H1 (cell line): ENCODE data around the gene GLCE. TPM values are rescaled to one million over a fixed set of nuclear protein-coding genes. Genes with fewer than 3 reads are reported as not detected.

Experiments
- CTCF ChIA-PET: fragments of 300-600 bp; sonication (Branson Sonifier 250); formaldehyde crosslinking; loops from one replicate; lab custom pipeline; 2021; ENCODE audit not compliant: partially characterized antibody; lab: Charles Lee
- POLR2A ChIA-PET: fragments of 300-600 bp; sonication (Branson Sonifier 250); formaldehyde crosslinking; loops from one replicate; lab custom pipeline; 2021; ENCODE audit warnings: inconsistent platforms; ENCODE audit not compliant: partially characterized antibody; lab: Charles Lee
- DNase-seq, 2 experiments: peaks; one replicate each; pipeline versions ENCODE4 v3.0.0 to v3.0.0-alpha.2; 2010 to 2022; ENCODE audit warnings: low spot score in 2 of 2, low read depth in 1 of 2, mixed read lengths in 1 of 2
- FAIRE-seq: peaks from 2 replicates; lab custom pipeline; 2011; peaks lifted over from hg19 to GRCh38; lab: Jason Lieb, UNC
- H2AFZ ChIP-seq: 2 replicates; pipeline ENCODE4 v1.8.1; 2012; ENCODE audit warnings: low read length, inconsistent platforms
- H2AK5ac ChIP-seq: 2 replicates; pipeline ENCODE4 v1.6.1; 2013; ENCODE audit warnings: low read depth, low read length
- H2BK120ac ChIP-seq: replicated peaks from 2 replicates; pipeline ENCODE3; 2013; ENCODE audit warnings: low read depth, low read length, inconsistent platforms
- H2BK12ac ChIP-seq: 2 replicates; pipeline ENCODE4 v1.6.1; 2013; ENCODE audit warnings: low read depth, low read length
- H2BK15ac ChIP-seq: 2 replicates; pipeline ENCODE4 v1.6.1; 2013; ENCODE audit warnings: low read length
- H2BK20ac ChIP-seq: 2 replicates; pipeline ENCODE4 v1.6.1; 2013; ENCODE audit warnings: low read length
- H2BK5ac ChIP-seq: 2 replicates; pipeline ENCODE4 v1.6.1; 2013; ENCODE audit warnings: low read depth, low read length
- H3K14ac ChIP-seq: 2 replicates; pipeline ENCODE4 v1.6.1; 2013; ENCODE audit warnings: inconsistent platforms; ENCODE audit not compliant: insufficient read length
- H3K18ac ChIP-seq: 2 replicates; pipeline ENCODE4 v1.6.1; 2013; ENCODE audit warnings: low read length; ENCODE audit errors: extremely low read depth
- H3K23ac ChIP-seq: 2 replicates; pipeline ENCODE4 v1.6.1; 2013; ENCODE audit warnings: inconsistent platforms; ENCODE audit not compliant: insufficient read length
- H3K23me2 ChIP-seq: 2 replicates; pipeline ENCODE4 v1.6.1; 2013; ENCODE audit warnings: low read depth, low read length
- H3K27ac ChIP-seq: 2 replicates; pipeline ENCODE4 v1.6.1; 2011; ENCODE audit warnings: low read depth, low read length, inconsistent platforms
- H3K27me3 ChIP-seq, 4 experiments: replicated peaks in 1 of 4; 1 replicate in 1 of 4; 2 replicates in 3 of 4; pipeline versions ENCODE4 v1.6.1 to v1.8.1; 2011 to 2013; ENCODE audit warnings: low read length in 3 of 4, mild to moderate bottlenecking in 3 of 4, inconsistent platforms in 2 of 4, mixed read lengths in 2 of 4, moderate library complexity in 1 of 4; ENCODE audit not compliant: control insufficient read depth in 3 of 4, insufficient read depth in 3 of 4; ENCODE audit errors: extremely low read depth in 1 of 4
- H3K36me3 ChIP-seq, 4 experiments: 2 replicates each; pipeline versions ENCODE4 v1.6.1 to v1.8.1; 2011 to 2013; ENCODE audit warnings: mild to moderate bottlenecking in 4 of 4, low read length in 3 of 4, moderate library complexity in 2 of 4, control low read depth in 1 of 4, inconsistent platforms in 1 of 4; ENCODE audit not compliant: insufficient read depth in 4 of 4, control insufficient read depth in 2 of 4
- H3K4ac ChIP-seq: replicated peaks from 2 replicates; pipeline ENCODE3; 2013; ENCODE audit warnings: low read length, low read depth, mixed read lengths, inconsistent platforms; ENCODE audit not compliant: insufficient read length
- H3K4me1 ChIP-seq, 4 experiments: replicated peaks in 1 of 4; 1 replicate in 1 of 4; 2 replicates in 3 of 4; pipeline versions ENCODE4 v1.6.1 to v1.8.1; 2011 to 2013; ENCODE audit warnings: low read length in 3 of 4, inconsistent platforms in 2 of 4, mixed read lengths in 1 of 4; ENCODE audit not compliant: insufficient read depth in 4 of 4, control insufficient read depth in 3 of 4
- H3K4me2 ChIP-seq, 2 experiments: 2 replicates each; pipeline versions ENCODE4 v1.6.1 to v1.8.1; 2011 to 2013; ENCODE audit warnings: low read depth in 2 of 2, low read length in 2 of 2, control low read depth in 1 of 2, inconsistent platforms in 1 of 2, mild to moderate bottlenecking in 1 of 2; ENCODE audit not compliant: insufficient read depth in 1 of 2
- H3K4me3 ChIP-seq, 4 experiments: fragments of 200-600, 300-600 bp in 1 of 4; sonication (generic), shearing (Covaris generic), sonication (Bioruptor Twin) in 1 of 4; 2 replicates each; pipeline versions ENCODE4 v1.5.1 to v1.8.1; 2011 to 2016; ENCODE audit warnings: low read length in 4 of 4, low read depth in 3 of 4, control low read depth in 2 of 4, inconsistent platforms in 2 of 4, mild to moderate bottlenecking in 2 of 4, mixed read lengths in 1 of 4, moderate library complexity in 1 of 4; ENCODE audit not compliant: insufficient read depth in 2 of 4; ENCODE audit errors: extremely low read depth in 1 of 4
- H3K56ac ChIP-seq: replicated peaks from 2 replicates; pipeline ENCODE3; 2013; ENCODE audit warnings: low read depth, mild to moderate bottlenecking, mixed read lengths, low read length, inconsistent platforms; ENCODE audit not compliant: insufficient read length
- H3K79me1 ChIP-seq: 2 replicates; pipeline ENCODE4 v1.6.1; 2013; ENCODE audit warnings: low read depth, low read length, control low read depth
- H3K79me2 ChIP-seq, 2 experiments: 2 replicates each; pipeline versions ENCODE4 v1.6.1 to v1.8.1; 2012 to 2013; ENCODE audit warnings: low read length in 2 of 2, mild to moderate bottlenecking in 2 of 2, inconsistent platforms in 1 of 2; ENCODE audit not compliant: insufficient read depth in 2 of 2, control insufficient read depth in 1 of 2
- H3K9ac ChIP-seq, 4 experiments: replicated peaks in 1 of 4; 1 replicate in 1 of 4; 2 replicates in 3 of 4; pipeline versions ENCODE4 v1.6.1 to v1.8.1; 2011 to 2013; ENCODE audit warnings: low read depth in 3 of 4, low read length in 3 of 4, control low read depth in 2 of 4, mild to moderate bottlenecking in 2 of 4, moderate library complexity in 2 of 4, inconsistent platforms in 1 of 4; ENCODE audit errors: extremely low read depth in 1 of 4
- H3K9me3 ChIP-seq, 2 experiments: 2 replicates each; pipeline versions ENCODE4 v1.6.1 to v1.8.1; 2012 to 2013; ENCODE audit warnings: mild to moderate bottlenecking in 2 of 2, moderate library complexity in 2 of 2, control low read depth in 1 of 2, inconsistent platforms in 1 of 2, low read depth in 1 of 2, low read length in 1 of 2, mixed read lengths in 1 of 2; ENCODE audit not compliant: insufficient read depth in 2 of 2
- H4K20me1 ChIP-seq, 2 experiments: replicated peaks in 1 of 2; 2 replicates each; pipeline versions ENCODE3 to v1.8.1; 2011 to 2013; ENCODE audit warnings: inconsistent platforms in 2 of 2, low read length in 2 of 2, mild to moderate bottlenecking in 1 of 2; ENCODE audit not compliant: insufficient read depth in 2 of 2, control insufficient read depth in 1 of 2
- H4K5ac ChIP-seq: 2 replicates; pipeline ENCODE4 v1.6.1; 2013; ENCODE audit warnings: low read length, low read depth, mixed read lengths, inconsistent platforms; ENCODE audit not compliant: insufficient read length
- H4K8ac ChIP-seq: 2 replicates; pipeline ENCODE4 v1.8.0; 2013; ENCODE audit warnings: mild to moderate bottlenecking, moderate library complexity, low read length, inconsistent platforms; ENCODE audit not compliant: insufficient read depth; ENCODE audit errors: extremely low read depth
- H4K91ac ChIP-seq: replicated peaks from 2 replicates; pipeline ENCODE3; 2013; ENCODE audit warnings: low read length, mixed read lengths, inconsistent platforms; ENCODE audit not compliant: insufficient read length
- ASH2L ChIP-seq: fragments of 200-600, 300-600 bp; sonication (generic); IDR thresholded peaks from one replicate; pipeline ENCODE4 v1.7.1; 2017; ENCODE audit warnings: low read length
- CBX8 ChIP-seq: fragments of 300-800, 300-1000 bp; sonication (generic); IDR thresholded peaks from 2 replicates; pipeline ENCODE4 v1.7.1; 2016; ENCODE audit warnings: low read depth, low read length, borderline replicate concordance
- KDM5A ChIP-seq: fragments of 200-600 bp; IDR thresholded peaks from 2 replicates; pipeline ENCODE4 v1.7.1; 2012; ENCODE audit warnings: mild to moderate bottlenecking, low read length, inconsistent platforms, mixed read lengths
- MAFK ChIP-seq: IDR thresholded peaks from 2 replicates; pipeline ENCODE4 v1.6.1; 2012; ENCODE audit warnings: low read depth, mild to moderate bottlenecking, improper control_type of control experiment, low read length
- WGBS, 2 experiments: shearing (Covaris generic) in 1 of 2; methylation state at CpG; one replicate each; pipeline versions ENCODE4 v1.1.6 to v1.1.7; 2013 to 2015; ENCODE audit warnings: low lambda C conversion rate in 2 of 2, mixed read lengths in 2 of 2, inconsistent platforms in 1 of 2, low coverage in 1 of 2, missing lambda C conversion rate in 1 of 2; ENCODE audit not compliant: insufficient replicate concordance in 2 of 2, insufficient coverage in 1 of 2, insufficient read length in 1 of 2; ENCODE audit errors: extremely low coverage in 1 of 2, missing lambda C conversion rate in 1 of 2; 5-methylcytosine and 5-hydroxymethylcytosine counted together
- polyA plus RNA-seq, 7 experiments: library from polyadenylated mRNA; depleted of rRNA in 3 of 7; stranded (reverse) in 5 of 7; unstranded in 2 of 7; fragments of >200 nt in 5 of 7; fragments of 200-250 nt in 2 of 7; gene quantifications; 1 replicate in 5 of 7; 2 replicates in 1 of 7; 4 replicates in 1 of 7; pipeline versions ENCODE4 v1.2.1 to v1.2.3, GENCODE V29; 2011 to 2013; ENCODE audit warnings: missing spikeins in 2 of 7, mixed read lengths in 2 of 7
- total RNA-seq: library from RNA; stranded (reverse); fragmentation: NEBNext Ultra II Directional; extraction: Animal tissue kit (Norgen Biotek cat#: 25700); gene quantifications from 2 replicates; pipeline ENCODE4 v1.2.1, GENCODE V29; 2021

GLCE gene
- total and polyA plus RNA-seq, 2 of the 8 experiments (the other 6 are each of a cell fraction or from before 2014, with no cell fraction given) = 17.1 to 22.7 TPM

- Histone ChIP-seq H3K4me3 (no peak overlapping the region), H2BK20ac (no peak overlapping the region), H4K91ac (no peak overlapping the region), H3K9ac (no peak overlapping the region), H3K18ac (no peak overlapping the region), H2AK5ac (no peak overlapping the region), H3K79me1 (no peaks in the 10 kb centered on the region), H3K9me3 (no peaks in the 10 kb centered on the region), H3K27me3 (no peaks in the 10 kb centered on the region; a peak in 1 of 7 replicates)
- CTCF ChIA-PET = interaction anchor here (1.1 to 1.2 kb wide), 2 partner anchors 11 to 30 kb away, joined by 3 to 5 read pairs; no protein-coding TSS in a partner anchor
- TF ChIP-seq KDM5A = no peak
- TF ChIP-seq CBX8 = no peak
- TF ChIP-seq ASH2L = no peak
- no peak for TF ChIP-seq MAFK
- TF ChIP-seq, all 59 proteins: peak for 0
- H2BK15ac ChIP-seq = no peak overlapping the region
- H2AFZ ChIP-seq = no peak overlapping the region
- no peaks in the 10 kb centered on the region; a peak in 1 of 8 replicates for H3K36me3 ChIP-seq
- H4K20me1 ChIP-seq = no peaks in the 10 kb centered on the region
- H3K56ac ChIP-seq = no peak overlapping the region
- WGBS, 2 experiments = 86% methylated on average over 9 of the region's 9 CpGs; no CpG with 5 or more reads in 1 of the 2 experiments
- POLR2A ChIA-PET = interaction anchor here (2.1 kb wide), 1 partner anchor 14 kb away, joined by 6 read pairs; the partner anchor contains the start of gene GLCE
- H3K79me2 ChIP-seq = no peaks in the 10 kb centered on the region
- FAIRE-seq = no peak
- no peak overlapping the region for H3K14ac ChIP-seq
- H3K4me1 ChIP-seq = peaks cover 0 to 5% (median 0%) of the 10 kb centered on the region in 4 experiments; a peak in 2 of 7 replicates
- DNase-seq = peak in 1 of 2 experiments; percentile 14
- H3K23me2 ChIP-seq = no peaks in the 10 kb centered on the region; the same call in 1 of the 2 replicates
- no peak overlapping the region for H2BK120ac ChIP-seq
- H4K5ac ChIP-seq = no peak overlapping the region
- no peak overlapping the region for H3K4me2 ChIP-seq
- no peak overlapping the region for H2BK5ac ChIP-seq
- H3K4ac ChIP-seq = no peak overlapping the region
- H3K27ac ChIP-seq = no peak overlapping the region
- H4K8ac ChIP-seq = no peak overlapping the region
- no peak overlapping the region for H3K23ac ChIP-seq
- H2BK12ac ChIP-seq = no peak overlapping the region
Measured at GRCh38 chr15:69146724-69147435, 13.6 kb upstream of the GLCE start.
